Heart left ventricle (tissue), 13 donors: ENCODE data around the gene HLA-E.
"Not testable (repeated sequence)": the region's sequence is repeated elsewhere in the genome, so short reads cannot be mapped to it uniquely, and the experiment has no call there.

Experiments used
- POLR2A ChIP-seq, 2 donors: fragments of 450-650 bp; IDR thresholded peaks; one replicate each; pipeline ENCODE4 v1.6.1; 2017; ENCODE audit warnings: antibody characterized with exemption in 2 of 2, mild to moderate bottlenecking in 2 of 2, moderate library complexity in 2 of 2
- TF ChIP-seq, protein P1 (sequence below), 12 donors: fragments of 200-600 bp; sonication (generic) in 4 of 12; IDR thresholded peaks; one replicate each; pipeline versions ENCODE4 v1.5.0 to v1.8.0; 2018 to 2022; ENCODE audit warnings: antibody characterized with exemption in 12 of 12, mild to moderate bottlenecking in 5 of 12
- donor health status: ischemic (EF 13 %, LVEDD 7.1; RV severe dilation, severe dysfunction).
- donor health status: DM: no; HTN: yes; CAD: no.
- donor health status: DM: no; HTN: no; CAD: no.
- donor health status: ischemic (EF 25% LVEDD 6.9; RV normal size, moderate dysfunction).
- donor health status: ischemic (EF 25% LVEDD 5.7; RV mildly dilated, moderate dysfunction).
- donor health status: ischemic (EF 35%, LVEDD 5.7; RV mildly dilated, moderate dysfunction).
- donor health status: nonischemic (EF 11% LVEDD 7.7; RV severe dilation, severe dysfunction).
- donor health status: DM: yes; HTN: yes; CAD: no.
- donor health status: PGD.
- donor health status: ischemic (EF 29% LVEDD 5.4; RV normal size, mild dysfunction).
- donor health status: nonischemic (EF 23%, LVEDD 6.1; RV moderate dilation, normal function).

GRCh38 chr6:30521082-30521481, 31.8 kb downstream of the HLA-E start:
- not testable (repeated sequence) for TF ChIP-seq POLR2A (IDR thresholded peaks at IDR 0.05)
- TF ChIP-seq, protein P1, sequence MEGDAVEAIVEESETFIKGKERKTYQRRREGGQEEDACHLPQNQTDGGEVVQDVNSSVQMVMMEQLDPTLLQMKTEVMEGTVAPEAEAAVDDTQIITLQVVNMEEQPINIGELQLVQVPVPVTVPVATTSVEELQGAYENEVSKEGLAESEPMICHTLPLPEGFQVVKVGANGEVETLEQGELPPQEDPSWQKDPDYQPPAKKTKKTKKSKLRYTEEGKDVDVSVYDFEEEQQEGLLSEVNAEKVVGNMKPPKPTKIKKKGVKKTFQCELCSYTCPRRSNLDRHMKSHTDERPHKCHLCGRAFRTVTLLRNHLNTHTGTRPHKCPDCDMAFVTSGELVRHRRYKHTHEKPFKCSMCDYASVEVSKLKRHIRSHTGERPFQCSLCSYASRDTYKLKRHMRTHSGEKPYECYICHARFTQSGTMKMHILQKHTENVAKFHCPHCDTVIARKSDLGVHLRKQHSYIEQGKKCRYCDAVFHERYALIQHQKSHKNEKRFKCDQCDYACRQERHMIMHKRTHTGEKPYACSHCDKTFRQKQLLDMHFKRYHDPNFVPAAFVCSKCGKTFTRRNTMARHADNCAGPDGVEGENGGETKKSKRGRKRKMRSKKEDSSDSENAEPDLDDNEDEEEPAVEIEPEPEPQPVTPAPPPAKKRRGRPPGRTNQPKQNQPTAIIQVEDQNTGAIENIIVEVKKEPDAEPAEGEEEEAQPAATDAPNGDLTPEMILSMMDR (IDR thresholded peaks at IDR 0.05), result not testable (repeated sequence)
